Measurements from ENCODE around the gene NAALADL2.
"Not testable (repeated sequence)": the region's sequence is repeated elsewhere in the genome, so short reads cannot be mapped to it uniquely, and the experiment has no call there.

The NAALADL2 gene

GRCh38 chr3:175150812-175151401 is 291.8 kb downstream of the NAALADL2 start:
- no peak for DNase-seq

GRCh38 chr3:175153595-175153994 is 294.5 kb downstream of the NAALADL2 start:
- no peak for DNase-seq

GRCh38 chr3:175155172-175155571 is 296.0 kb downstream of the NAALADL2 start:
- DNase-seq: no peak

- no peak for DNase-seq
Measured at GRCh38 chr3:175159202-175159601, 300.1 kb downstream of the NAALADL2 start.

- no peak for DNase-seq
Measured at GRCh38 chr3:175161291-175161690, 302.2 kb downstream of the NAALADL2 start.

- no peak for DNase-seq
Measured at GRCh38 chr3:175163686-175164085, 304.6 kb downstream of the NAALADL2 start.

GRCh38 chr3:175173117-175173516 is 314.0 kb downstream of the NAALADL2 start:
- not testable (repeated sequence) for DNase-seq

GRCh38 chr3:175176556-175176955 is 317.4 kb downstream of the NAALADL2 start:
- DNase-seq: no peak

GRCh38 chr3:175179055-175179454 is 319.9 kb downstream of the NAALADL2 start:
- DNase-seq: no peak

GRCh38 chr3:175184392-175184791 is 325.3 kb downstream of the NAALADL2 start:
- DNase-seq: no peak

GRCh38 chr3:175185903-175186302 is 326.8 kb downstream of the NAALADL2 start:
- no peak for DNase-seq

- DNase-seq: no peak
Measured at GRCh38 chr3:175186511-175186910, 327.4 kb downstream of the NAALADL2 start.

GRCh38 chr3:175187586-175187985 is 328.5 kb downstream of the NAALADL2 start:
- no peak for DNase-seq

GRCh38 chr3:175192536-175192935 is 333.4 kb downstream of the NAALADL2 start:
- no peak for DNase-seq

- DNase-seq: peak; percentile 17
Measured at GRCh38 chr3:175193815-175194518, 334.8 kb downstream of the NAALADL2 start.

GRCh38 chr3:175198991-175199783 is 340.1 kb downstream of the NAALADL2 start:
- DNase-seq: no peak

GRCh38 chr3:175199961-175200360 is 340.8 kb downstream of the NAALADL2 start:
- DNase-seq: no peak

- DNase-seq: no peak
Measured at GRCh38 chr3:175200391-175201095, 341.4 kb downstream of the NAALADL2 start.

- DNase-seq: no peak
Measured at GRCh38 chr3:175207361-175207760, 348.2 kb downstream of the NAALADL2 start.

GRCh38 chr3:175208326-175208725 is 349.2 kb downstream of the NAALADL2 start:
- no peak for DNase-seq

- DNase-seq: no peak
Measured at GRCh38 chr3:175211466-175211865, 352.3 kb downstream of the NAALADL2 start.

- DNase-seq: no peak
Measured at GRCh38 chr3:175212896-175213295, 353.8 kb downstream of the NAALADL2 start.

- no peak for DNase-seq
Measured at GRCh38 chr3:175214216-175214615, 355.1 kb downstream of the NAALADL2 start.

Data from activated CD4-positive, alpha-beta T cell treated with anti-CD3 and anti-CD28 coated beads, Interleukin-2, Interleukin-6, amounts not matched to agents 100 ng/mL and 50 ng/mL, durations not matched to agents 16 hours and 8 hours (primary cell).